GM18907 (cell line): ENCODE results near the gene CLCA1.

ENCODE experiments used
- ATAC-seq: cut with Tn5 transposase; IDR thresholded peaks from one replicate; pipeline ENCODE4 v1.9.1; 2021; ENCODE audit warnings: mild to moderate bottlenecking, moderate library complexity; ENCODE audit not compliant: unreplicated experiment

CLCA1 gene, protein sequence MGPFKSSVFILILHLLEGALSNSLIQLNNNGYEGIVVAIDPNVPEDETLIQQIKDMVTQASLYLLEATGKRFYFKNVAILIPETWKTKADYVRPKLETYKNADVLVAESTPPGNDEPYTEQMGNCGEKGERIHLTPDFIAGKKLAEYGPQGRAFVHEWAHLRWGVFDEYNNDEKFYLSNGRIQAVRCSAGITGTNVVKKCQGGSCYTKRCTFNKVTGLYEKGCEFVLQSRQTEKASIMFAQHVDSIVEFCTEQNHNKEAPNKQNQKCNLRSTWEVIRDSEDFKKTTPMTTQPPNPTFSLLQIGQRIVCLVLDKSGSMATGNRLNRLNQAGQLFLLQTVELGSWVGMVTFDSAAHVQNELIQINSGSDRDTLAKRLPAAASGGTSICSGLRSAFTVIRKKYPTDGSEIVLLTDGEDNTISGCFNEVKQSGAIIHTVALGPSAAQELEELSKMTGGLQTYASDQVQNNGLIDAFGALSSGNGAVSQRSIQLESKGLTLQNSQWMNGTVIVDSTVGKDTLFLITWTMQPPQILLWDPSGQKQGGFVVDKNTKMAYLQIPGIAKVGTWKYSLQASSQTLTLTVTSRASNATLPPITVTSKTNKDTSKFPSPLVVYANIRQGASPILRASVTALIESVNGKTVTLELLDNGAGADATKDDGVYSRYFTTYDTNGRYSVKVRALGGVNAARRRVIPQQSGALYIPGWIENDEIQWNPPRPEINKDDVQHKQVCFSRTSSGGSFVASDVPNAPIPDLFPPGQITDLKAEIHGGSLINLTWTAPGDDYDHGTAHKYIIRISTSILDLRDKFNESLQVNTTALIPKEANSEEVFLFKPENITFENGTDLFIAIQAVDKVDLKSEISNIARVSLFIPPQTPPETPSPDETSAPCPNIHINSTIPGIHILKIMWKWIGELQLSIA

DNA sequence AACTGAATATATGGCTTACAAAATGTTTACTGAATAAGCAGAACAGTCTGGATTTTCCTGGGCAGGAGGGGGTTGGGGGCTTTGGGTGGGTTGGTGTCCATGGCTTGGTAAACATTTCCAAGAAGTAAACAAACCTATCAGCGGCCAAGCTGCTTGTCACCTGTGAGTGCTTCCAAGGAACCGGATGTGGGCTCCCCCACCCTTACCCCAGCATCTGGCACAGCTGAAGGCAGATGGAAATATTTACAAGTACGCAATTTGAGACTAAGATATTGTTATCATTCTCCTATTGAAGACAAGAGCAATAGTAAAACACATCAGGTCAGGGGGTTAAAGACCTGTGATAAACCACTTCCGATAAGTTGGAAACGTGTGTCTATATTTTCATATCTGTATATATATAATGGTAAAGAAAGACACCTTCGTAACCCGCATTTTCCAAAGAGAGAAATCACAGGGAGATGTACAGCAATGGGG is at the start of gene CLCA1:
CLCA1 (plus strand) TSS at position 427 of the 477 bp plus-strand sequence; CDS start at position 472, 45 bp downstream.
- ATAC-seq: no peak

DNA sequence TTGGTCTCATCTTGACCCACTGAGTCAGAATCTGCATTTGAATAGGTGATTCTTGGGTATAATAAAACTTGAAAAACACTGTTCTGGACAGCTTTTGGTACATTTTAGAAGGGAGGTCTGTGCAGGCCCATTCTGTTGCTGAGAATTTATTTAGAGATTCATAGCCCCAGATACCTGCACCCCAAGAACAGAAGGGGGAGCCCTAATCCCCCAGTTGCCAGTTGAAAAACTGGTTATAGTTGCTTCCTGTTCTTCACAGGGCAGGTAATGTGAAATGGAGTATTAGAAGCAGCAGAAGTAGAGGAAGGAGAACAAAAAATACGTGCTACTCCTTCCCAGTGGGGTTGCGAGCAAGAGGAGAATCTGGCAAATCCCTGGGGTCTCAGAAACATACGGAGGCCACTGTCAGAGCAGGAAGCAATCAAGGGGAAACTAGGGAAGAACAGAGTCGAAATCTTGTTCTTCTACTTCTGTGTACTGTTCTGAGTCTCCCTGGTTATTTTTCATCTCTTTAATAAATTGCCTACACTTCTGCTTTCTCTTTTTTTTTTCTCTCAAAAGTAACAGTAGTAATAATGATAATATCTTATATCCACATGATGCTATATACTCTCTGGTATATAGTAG is 49.3 kb upstream of the CLCA1 start:
- ATAC-seq: peak; percentile 93

DNA sequence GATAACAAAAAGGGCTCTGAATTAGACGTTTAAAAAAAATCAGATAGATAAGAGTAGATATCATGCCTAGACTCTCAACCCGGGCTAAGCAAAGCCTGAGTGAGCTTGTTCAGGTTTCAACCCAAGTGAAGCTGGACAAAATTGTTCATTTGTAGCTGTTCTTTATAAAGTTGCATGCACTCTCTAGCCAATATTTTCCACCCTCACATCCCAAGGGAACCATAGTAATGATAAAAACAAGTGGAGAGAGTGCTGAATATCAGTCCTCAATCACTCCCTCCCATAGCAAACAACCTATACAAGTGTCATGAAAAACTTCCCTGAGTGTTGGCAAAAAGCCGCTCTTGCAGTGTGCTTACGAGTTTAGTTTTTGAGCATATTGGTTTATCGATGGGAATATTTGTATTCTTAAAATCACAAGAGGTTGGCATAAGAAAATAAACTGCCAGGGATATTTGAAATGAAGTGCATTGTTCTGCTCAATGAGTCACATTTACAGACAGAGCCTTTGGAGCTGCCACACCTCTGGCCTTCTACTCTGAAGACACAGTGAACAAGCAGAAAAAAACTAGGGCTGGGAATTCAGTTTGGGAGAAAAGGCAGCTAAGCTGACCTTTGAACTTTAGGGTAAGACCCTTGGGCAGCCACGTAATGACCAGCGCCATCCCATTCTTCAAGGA is 47.0 kb upstream of the CLCA1 start:
- ATAC-seq: no peak

DNA sequence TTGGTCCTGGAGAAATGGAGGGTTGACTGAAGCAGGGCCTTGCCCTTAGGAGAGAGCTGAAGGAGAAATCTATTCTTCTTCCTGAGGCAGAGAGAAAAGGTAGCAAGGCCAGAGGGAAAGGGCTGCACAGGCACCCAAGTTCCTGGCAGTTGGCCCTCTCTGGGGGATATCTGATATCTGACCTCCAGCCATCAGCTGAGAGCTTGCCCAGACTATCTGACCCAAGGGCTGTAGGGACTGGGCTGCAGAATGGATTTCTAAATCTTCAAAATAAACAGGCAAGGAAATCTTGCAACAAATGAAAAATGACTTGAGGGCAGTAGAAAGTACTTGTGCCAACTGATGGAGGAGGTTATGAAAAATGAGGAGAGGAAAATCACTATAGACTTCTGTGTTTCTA is 45.3 kb upstream of the CLCA1 start:
- ATAC-seq: no peak

DNA sequence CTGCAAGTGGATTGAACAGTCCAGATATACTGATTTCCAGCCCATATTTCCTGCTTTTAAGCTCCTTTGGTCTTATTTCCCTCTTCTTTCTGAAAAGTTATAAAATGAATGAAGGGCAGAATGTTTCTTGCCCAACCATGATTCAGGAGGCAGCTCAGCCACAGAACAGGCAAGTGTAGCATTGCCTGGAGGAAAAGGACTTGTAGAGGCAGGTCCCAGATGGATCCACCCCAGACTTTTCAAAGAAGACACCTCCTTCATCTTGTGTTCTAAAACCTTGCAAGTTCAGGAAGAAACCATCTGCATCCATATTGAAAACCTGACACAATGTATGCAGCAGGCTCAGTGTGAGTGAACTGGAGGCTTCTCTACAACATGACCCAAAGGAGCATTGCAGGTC is 44.9 kb upstream of the CLCA1 start, which contains the start of gene CLCA2:
CLCA2 (plus strand) TSS at position 299 of the 400 bp plus-strand sequence; CDS start at position 376, 77 bp downstream.
- no peak for ATAC-seq

DNA sequence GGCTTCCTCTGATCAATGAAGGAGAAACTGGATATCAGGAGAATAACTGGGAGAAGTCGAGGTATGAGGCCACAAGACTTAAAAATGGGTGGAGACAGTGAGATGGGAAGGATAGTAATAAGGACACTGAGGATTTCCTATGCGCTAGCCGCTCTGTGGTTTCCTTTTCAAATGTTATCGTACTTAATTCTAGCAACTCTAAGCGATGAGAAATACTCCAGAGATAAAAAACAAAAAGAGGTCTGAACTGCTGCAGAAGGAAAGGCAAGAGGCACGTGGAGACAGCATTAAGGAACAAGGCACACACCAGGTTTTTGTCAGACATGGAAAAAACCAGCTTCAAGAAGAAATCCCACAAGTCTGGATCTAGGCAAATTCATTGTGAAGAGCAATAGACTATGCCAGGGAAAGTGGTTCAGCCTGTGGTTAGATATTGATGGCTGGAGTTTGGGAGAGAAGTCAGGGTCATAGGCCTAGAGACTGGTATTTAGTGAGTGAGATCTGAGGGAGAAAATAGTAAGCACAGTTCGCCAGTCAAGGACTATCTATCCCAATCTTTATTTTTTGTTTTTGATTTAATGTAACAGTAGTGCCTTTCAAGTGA is 39.5 kb upstream of the CLCA1 start:
- no peak for ATAC-seq

DNA sequence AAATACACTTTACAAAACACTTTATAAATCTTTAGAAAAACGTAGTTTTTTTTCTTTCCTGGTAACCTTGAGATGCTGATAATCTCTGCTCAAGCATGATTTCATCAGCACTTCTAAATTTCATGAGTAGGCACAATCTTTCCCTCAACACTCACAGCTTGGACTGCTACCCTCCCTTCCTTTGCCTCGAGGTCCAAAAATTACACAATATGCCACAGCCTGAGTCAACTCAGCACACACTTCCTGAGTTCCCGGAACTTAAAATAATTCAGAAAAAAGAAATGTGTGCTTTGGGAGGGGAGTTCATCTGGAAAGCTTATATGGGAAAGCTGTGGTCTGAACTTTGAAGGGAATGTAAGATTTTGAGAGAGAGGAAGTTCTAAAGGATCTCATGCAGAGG is 38.9 kb upstream of the CLCA1 start:
- ATAC-seq: no peak

DNA sequence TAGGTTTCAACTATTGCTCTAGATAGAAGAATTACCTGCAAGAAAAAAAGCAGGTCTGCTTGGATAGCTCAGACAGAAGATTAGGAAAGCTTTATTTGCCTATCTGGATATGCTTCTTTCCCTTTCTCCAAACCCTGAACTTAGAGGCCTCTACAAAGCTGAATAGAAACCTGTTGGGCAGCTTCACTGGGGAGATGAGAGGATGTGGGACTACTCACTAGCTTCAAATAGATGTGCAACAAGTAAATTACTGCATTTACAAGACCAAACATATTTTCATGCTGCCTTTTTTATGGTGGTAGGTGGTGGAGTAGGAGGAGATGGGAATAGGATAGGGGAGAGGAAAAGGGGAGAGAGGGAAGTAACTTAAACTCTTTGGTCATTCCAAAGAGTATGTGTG is 38.4 kb upstream of the CLCA1 start:
- no peak for ATAC-seq

DNA sequence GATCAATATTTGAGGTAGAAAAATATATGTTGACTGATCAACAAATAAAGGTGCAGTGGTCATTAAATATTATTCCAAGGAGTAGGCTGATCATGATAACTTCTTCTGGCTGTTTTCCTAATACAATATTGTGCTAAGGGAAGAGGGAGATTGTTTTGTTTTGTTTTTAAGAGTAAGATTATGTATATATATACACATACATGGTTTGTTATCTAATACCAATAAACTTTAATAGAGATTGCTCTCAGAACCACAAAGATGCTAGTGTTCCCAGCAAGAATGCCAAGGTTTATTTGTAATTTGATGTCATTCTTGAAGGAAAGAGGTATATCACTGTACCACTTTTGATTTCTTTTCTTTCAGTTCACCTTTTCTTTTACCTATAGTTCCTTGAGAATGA is 34.7 kb upstream of the CLCA1 start:
- ATAC-seq: no peak

DNA sequence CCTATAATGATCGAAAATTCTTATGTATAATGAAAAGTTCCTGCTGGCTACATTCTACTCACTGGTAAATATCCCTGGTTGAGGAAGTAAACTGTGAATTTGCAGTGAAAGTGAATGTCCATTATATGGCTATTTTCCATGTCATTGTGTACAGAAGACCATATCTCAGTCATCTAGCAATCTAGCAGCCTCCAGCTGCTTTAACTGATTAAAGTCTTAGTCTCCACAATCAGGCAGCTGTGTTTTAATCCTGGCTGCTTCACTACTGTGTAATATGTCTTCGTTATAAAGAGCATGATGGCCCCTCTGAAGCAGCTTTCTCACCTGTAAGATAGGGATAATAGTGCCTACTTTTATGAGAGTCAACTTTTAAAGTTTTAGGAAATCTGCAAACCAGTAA is 33.4 kb upstream of the CLCA1 start:
- no peak for ATAC-seq

DNA sequence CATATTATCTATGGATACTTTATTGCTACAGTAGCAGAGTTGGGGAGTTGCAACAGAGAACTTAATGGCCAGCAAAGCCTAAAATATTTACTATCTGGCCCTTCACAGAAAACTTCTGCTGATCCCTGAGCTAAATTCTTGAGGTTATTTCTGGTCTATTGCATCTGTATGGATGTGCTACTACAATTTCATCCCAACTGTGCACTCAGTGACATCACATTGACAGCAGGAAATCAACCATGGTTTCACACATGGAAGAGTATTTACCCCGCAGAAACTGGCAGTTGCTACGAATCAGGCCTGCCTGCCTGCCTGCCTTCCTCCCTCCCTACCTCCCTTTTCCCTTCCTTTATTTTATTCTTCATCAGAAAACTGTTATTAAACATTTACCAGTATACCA is 32.7 kb upstream of the CLCA1 start:
- no peak for ATAC-seq

DNA sequence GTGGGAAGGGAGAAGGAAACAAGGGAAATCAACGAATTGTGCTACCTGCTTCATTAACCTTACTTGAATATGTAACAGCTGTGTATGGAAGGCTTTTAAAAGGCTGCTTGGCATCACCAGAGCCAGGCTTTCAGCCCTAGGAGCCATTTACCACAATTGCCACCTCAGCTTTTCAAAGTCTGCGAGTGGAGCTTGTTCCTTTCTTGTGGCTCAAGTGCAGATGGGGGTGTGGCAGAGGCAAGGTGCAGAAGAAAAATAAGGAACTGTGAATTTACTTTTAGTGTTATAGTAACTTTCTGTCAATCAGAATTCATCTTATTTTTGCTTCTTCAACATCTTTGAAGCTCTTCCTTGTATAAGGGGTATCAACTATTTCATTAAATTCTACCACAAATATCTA is 27.1 kb upstream of the CLCA1 start:
- ATAC-seq: no peak

DNA sequence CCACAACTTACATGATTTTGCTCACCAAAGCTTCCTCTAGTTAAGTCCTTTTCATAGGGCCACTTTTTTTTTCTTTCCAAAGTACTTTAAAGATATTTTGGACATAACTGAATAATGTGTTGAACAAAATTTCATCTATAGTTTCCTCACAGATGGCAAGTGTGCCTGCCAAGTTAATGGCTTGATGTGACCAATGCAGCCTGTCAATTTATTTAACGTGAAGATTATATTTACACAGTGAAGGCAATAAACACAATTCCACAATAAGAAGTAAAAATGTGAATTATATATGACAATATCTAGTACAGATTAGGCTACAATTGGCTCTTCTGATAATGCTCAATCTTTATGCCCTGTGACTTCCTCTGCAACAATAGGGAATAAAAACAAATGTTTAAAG is 26.7 kb upstream of the CLCA1 start:
- ATAC-seq: no peak

DNA sequence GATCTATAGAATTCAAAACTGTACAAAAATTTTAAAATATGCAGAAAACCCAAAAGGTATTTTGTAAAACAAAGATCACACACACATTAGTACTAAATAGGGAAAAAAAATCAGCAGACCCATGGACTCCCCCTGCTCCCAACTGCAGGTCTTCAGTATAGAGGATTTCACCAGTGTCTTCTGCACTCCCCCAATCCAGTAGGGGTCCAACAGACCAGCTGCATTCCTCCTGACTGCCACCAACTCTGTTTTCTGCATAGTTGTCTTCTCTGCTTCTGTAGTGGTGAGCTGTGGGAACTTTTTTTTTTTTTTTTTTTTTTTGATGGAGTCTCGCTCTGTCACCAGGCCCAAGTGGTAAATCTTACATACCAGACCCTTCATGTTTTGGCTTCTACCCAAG is 22.8 kb upstream of the CLCA1 start:
- no peak for ATAC-seq

DNA sequence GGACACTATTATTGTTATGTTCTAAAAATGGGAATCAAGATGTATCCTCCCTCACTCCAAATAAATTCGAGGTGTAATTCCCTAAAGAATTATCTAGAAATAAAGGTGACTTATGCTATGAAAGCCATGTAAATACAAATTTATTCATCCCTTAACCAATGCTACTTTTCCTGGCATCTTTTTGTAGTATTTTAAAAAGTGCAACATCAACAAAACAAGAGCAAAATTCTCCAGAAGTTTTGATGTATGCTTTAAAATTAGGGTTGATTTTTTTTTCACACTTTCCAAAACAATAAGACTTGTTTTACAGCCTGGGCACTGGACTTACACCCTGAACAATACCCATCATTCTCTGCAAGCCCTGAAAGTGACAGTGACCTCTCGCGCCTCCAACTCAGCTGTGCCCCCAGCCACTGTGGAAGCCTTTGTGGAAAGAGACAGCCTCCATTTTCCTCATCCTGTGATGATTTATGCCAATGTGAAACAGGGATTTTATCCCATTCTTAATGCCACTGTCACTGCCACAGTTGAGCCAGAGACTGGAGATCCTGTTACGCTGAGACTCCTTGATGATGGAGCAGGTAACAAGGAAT is 21.4 kb upstream of the CLCA1 start:
- ATAC-seq: no peak

DNA sequence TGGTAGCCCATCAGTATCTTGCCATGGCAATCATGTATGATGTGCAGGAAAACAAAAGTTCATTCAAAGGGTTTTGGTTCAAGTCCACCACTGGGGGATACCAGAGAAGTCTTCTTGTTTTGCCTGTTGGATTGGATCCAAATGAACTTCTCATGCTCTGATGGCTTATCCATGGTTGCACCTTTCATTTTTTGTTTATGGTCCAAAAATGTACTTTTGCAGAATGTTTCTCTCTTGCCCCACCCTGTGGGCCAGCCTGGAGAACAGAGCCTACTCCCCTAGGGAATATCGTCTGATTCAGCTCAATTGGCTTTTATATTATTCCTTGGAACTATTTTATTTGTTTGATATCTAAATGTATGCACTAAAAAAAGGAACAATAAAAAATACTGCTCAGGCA is 20.1 kb upstream of the CLCA1 start:
- ATAC-seq: no peak

DNA sequence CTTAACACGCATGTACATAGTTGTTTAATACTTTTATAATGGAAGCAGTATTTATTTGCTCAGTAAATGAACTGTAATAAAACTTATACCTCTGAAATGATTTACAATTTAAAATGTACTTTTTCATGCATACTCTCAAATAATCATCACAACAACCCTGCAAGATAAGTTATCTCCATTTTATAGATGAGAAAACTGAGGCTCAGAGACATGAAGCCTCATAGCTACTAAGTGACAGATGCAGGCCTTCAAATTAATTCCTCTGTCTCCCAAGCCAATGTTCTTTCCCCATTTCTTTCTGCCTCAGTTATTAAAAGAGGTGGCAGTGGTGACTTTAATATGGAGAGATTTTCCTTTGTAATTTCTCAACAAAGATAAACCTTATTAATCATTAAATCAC is 19.6 kb upstream of the CLCA1 start:
- ATAC-seq: no peak

DNA sequence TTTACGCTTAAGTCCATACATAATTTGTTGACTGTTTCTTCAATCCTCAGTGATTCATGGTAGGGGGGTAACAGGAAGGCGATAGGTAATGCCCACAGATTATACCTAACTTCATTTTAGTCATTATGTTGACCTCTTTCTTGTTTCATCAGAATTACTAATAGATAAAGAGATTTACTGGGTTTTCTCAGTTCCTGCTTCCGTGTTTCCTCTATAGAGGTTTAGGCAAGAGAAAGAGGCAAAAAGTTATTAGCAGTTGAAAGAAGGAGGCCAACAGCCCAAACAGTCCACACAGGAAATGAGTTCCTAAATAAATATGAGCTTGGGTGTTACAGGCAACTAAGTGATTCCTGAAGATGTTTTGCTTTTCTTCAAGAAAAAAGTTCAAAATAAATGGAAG is 17.9 kb upstream of the CLCA1 start:
- no peak for ATAC-seq

DNA sequence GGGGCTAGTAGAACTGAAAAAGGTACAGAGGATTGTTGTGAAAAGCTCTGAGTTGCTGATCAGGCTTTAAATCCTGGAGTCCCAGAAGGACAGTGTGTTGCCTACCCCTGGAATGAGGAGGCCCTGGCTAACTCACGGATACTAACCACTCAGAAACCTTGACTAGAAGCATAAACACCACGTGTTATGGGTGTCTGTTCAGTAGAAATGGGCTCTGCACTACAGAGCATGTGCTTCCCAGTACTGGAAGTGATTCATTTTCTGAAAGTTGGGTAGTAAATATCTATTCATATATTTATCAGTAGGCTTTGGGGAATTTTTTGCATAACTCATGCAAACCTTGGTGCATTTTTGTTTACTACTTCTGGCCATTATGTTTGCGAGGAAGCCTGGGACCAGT is 15.1 kb upstream of the CLCA1 start:
- no peak for ATAC-seq

DNA sequence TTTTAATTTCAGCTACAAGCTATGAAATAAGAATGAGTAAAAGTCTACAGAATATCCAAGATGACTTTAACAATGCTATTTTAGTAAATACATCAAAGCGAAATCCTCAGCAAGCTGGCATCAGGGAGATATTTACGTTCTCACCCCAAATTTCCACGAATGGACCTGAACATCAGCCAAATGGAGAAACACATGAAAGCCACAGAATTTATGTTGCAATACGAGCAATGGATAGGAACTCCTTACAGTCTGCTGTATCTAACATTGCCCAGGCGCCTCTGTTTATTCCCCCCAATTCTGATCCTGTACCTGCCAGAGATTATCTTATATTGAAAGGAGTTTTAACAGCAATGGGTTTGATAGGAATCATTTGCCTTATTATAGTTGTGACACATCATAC is 13.7 kb upstream of the CLCA1 start:
- no peak for ATAC-seq
